ENCODE results near the gene HECTD4. TPM values are rescaled to one million over a fixed set of nuclear protein-coding genes. Genes with fewer than 3 reads are reported as not detected.
A peak's percentile ranks its signal among the peaks of the same experiment; 100 is the strongest.

The HECTD4 gene
- total and polyA plus RNA-seq, 2 of the 4 experiments (the other 2 are of a cell fraction), result 12.9 to 13.0 TPM

- no peaks in the 10 kb centered on the region for H3K9me3 ChIP-seq (ENCODE audit: control insufficient read depth, insufficient read depth, low read length)
- H2BK120ac ChIP-seq (ENCODE audit: low read depth, low read length), result no peak overlapping the region
- ATAC-seq (ENCODE audit: low read depth) (no peak), DNase-seq (no peak)
- H3K4me3 ChIP-seq (ENCODE audit: insufficient read depth, low read depth, low read length), result no peak overlapping the region
- WGBS, 2 experiments (ENCODE audit: extremely low coverage in 2 of 2, insufficient read length in 1 of 2), result no CpG with 5 or more reads among the region's 2 CpGs
- H3K9me1 ChIP-seq (ENCODE audit: insufficient read depth, low read length), result peaks cover 17% of the 10 kb centered on the region
- no peak overlapping the region for H3K56ac ChIP-seq (ENCODE audit: extremely low read depth, insufficient read depth, low read length)
- H2BK15ac ChIP-seq (ENCODE audit: low read depth, low read length), result no peak overlapping the region
- no peak overlapping the region for H2AFZ ChIP-seq (replicated peaks; ENCODE audit: low read length, poor library complexity)
- peaks cover 3% of the 10 kb centered on the region; the same call in 1 of the 2 replicates for H4K20me1 ChIP-seq (ENCODE audit: insufficient read depth, low read length)
- no peak overlapping the region for H3K4me2 ChIP-seq (ENCODE audit: low read depth, low read length)
- peak overlapping the region; percentile 76; the same call in 1 of the 2 replicates for H2AK5ac ChIP-seq (ENCODE audit: low read depth, low read length)
- no peak overlapping the region for H3K18ac ChIP-seq (ENCODE audit: low read depth, low read length)
- intact Hi-C loops (cut with micrococcal nuclease) (loop anchor here (2.0 kb wide), 1 partner anchor 43 kb away; no protein-coding TSS in a partner anchor), in situ Hi-C loops (cut with MboI; ENCODE audit: low sequenced_read_pairs) (no loop called here), dilution Hi-C loops (cut with HindIII; ENCODE audit: low sequenced_read_pairs, unreplicated experiment) (no loop called here)
- no peak overlapping the region for H2BK20ac ChIP-seq (ENCODE audit: low read depth, low read length)
- no peak for TF ChIP-seq CHD1 (IDR thresholded peaks at IDR 0.05; ENCODE audit: low read depth, low read length)
- TF ChIP-seq MAFK (IDR thresholded peaks at IDR 0.05; ENCODE audit: low read depth, low read length), result peak; percentile 15; the same call in 1 of the 2 replicates
- no peak overlapping the region for H2AK9ac ChIP-seq (replicated peaks; ENCODE audit: low read depth, low read length, poor library complexity)
- H3K23ac ChIP-seq (ENCODE audit: low read depth, low read length), result no peak overlapping the region
- no peak overlapping the region for H3K9ac ChIP-seq (ENCODE audit: low read depth, low read length)
- H3K36me3 ChIP-seq (ENCODE audit: control insufficient read depth, insufficient read depth, low read length), result peaks cover 11% of the 10 kb centered on the region; the same call in 1 of the 2 replicates
- peak overlapping the region; percentile 35; the same call in 1 of the 2 replicates for H3K27ac ChIP-seq (ENCODE audit: insufficient read depth, low read length)
- 0 out of 2 replicates have a peak overlapping the region, but pooled peaks have one; percentile 33 for H3K4ac ChIP-seq (ENCODE audit: low read depth, low read length)
- peak overlapping the region; percentile 38 for H4K91ac ChIP-seq (ENCODE audit: insufficient read depth, low read depth, low read length)
- no TSS peak for BruUV-seq (replicated peaks)
- H4K8ac ChIP-seq (ENCODE audit: low read depth in 2 of 2, low read length in 2 of 2), result peak overlapping the region; percentile 7 to 77; a peak in 2 of 4 replicates
- 0 out of 2 replicates have a peak overlapping the region, but pooled peaks have one; percentile 1 for H3K14ac ChIP-seq (replicated peaks; ENCODE audit: low read depth, low read length)
- H2BK5ac ChIP-seq (ENCODE audit: low read depth, low read length, poor library complexity, severe bottlenecking), result peak overlapping the region; percentile 69
- peak overlapping the region; percentile 43; the same call in 1 of the 2 replicates for H4K5ac ChIP-seq (ENCODE audit: low read depth, low read length)
- ChIA-PET POLR2A (ENCODE audit: unreplicated experiment) (no interaction called here), CTCF (interaction anchor here (0.6 kb wide), 1 partner anchor 83 kb away, joined by 3 read pairs; no protein-coding TSS in a partner anchor)
- peaks cover 14 to 29% of the 10 kb centered on the region in 2 experiments; a peak in 3 of 4 replicates for H3K79me1 ChIP-seq (ENCODE audit: low read depth in 1 of 2, low read length in 2 of 2)
- H3K4me1 ChIP-seq (ENCODE audit: control insufficient read depth, insufficient read depth, low read length), result peaks cover 7% of the 10 kb centered on the region
- H3K27me3 ChIP-seq (ENCODE audit: control insufficient read depth, insufficient read depth, low read length), result no peaks in the 10 kb centered on the region
These were observed 78.4 kb downstream of the HECTD4 start for GRCh38 chr12:112303799-112304198.

All from IMR-90 (cell line).